ENCODE data around the gene GSDMA. TPM values are rescaled to one million over a fixed set of nuclear protein-coding genes. Genes with fewer than 3 reads are reported as not detected.
A peak's percentile ranks its signal among the peaks of the same experiment; 100 is the strongest.

The GSDMA gene
- total RNA-seq, 4 donors from 2014 or later, result 0.65 to 1.1 (median 0.72) TPM; not detected in 1

DNA sequence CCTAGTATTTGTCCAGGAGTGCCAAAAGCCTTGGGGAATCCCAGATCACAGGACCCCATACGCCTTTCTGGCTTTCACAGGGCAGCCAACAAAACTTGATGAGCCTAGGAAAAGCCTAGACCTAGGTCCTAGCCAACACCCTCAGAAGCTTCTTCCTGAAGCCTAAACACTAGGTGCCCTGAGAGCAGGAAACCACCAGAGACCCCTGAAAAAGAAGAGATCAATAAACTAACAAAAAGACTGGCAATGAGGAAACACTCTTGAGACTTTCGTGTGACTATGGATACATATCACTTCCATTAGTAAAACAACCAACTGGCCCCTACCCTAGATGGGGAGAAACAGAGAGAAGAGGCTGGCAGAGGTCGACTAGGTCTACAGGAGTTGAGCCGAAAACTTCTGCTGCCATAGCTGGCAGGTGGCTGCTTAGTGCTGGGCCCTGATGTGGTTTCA, 36.6 kb upstream of the GSDMA start:
- DNase-seq (ENCODE audit: low spot score) (no peak), ATAC-seq (ENCODE audit: low FRiP score) (peak; percentile 2)
- TF ChIP-seq, protein P1, sequence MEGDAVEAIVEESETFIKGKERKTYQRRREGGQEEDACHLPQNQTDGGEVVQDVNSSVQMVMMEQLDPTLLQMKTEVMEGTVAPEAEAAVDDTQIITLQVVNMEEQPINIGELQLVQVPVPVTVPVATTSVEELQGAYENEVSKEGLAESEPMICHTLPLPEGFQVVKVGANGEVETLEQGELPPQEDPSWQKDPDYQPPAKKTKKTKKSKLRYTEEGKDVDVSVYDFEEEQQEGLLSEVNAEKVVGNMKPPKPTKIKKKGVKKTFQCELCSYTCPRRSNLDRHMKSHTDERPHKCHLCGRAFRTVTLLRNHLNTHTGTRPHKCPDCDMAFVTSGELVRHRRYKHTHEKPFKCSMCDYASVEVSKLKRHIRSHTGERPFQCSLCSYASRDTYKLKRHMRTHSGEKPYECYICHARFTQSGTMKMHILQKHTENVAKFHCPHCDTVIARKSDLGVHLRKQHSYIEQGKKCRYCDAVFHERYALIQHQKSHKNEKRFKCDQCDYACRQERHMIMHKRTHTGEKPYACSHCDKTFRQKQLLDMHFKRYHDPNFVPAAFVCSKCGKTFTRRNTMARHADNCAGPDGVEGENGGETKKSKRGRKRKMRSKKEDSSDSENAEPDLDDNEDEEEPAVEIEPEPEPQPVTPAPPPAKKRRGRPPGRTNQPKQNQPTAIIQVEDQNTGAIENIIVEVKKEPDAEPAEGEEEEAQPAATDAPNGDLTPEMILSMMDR (IDR thresholded peaks at IDR 0.05), result no peak

DNA sequence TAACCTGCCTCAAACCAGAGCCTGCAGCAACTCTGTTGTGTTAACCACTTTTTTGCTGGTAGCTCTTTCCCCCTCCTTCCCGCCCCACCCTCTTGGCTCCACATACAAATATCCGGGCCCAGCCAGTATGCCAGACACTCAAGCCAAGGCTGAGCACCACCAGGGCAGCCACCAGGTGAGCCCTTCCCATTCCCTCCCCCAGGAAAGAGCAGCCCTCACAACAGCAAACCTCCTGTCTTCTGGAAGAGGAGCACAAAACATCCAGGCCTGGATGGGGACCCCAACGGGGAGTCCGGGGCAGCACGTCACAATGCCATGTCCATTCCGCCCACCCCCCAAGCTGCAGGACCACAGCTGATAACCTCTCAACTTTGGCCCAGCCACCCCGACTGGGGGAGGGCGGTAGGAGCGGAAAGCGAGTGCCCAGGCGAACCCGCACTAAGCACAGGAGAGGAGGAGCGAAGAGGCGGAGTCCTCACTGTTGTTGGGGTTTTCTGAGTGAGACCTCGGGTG, 36.2 kb upstream of the GSDMA start:
- ATAC-seq (ENCODE audit: low FRiP score), result peak; percentile 17

DNA sequence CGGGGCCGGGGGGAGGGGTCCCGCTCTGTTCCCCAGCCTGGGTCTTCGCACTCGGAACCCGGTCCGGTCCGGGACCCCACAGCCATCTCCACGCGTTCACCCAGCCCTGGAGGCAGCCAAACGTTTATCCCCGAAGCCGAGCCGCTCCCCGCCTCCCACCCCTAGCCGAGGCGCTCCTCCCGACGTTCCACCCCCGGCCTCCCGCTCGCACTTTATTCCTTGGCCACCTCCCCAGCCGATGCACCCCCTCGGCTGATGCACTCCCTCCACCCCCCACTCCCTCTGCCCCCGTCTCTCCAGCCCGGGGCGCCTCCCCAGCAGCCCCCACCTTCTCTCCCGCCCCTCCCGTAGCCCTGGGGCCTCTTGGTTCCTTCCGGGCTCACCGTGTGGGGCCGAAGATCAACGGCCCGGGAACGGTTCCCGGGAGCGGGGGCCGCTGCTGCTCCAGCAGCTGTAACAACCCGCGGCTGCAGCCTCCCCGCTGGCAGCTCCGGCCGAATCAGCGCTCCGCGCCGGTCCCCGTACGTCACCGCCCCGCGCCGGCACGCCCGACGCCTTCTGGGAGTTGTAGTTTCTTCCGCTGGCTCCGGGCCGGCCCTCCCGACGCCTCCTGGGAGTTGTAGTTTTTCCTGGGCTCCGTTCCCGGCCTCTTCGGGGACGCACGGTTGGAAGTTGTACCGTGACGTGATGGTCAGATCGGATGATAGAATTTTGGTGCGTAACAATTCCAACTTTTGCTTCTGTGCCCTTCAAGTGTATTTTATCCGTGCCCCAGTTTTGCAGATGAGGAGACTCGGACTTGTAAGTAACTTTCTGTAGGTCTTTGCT, 35.5 kb upstream of the GSDMA start, which contains the start of the genes LRRC3C and ORMDL3:
LRRC3C (plus strand) TSS at position 632 of the 828 bp plus-strand sequence. CDS start 13,792 bp downstream, outside the sequence.
ORMDL3 (minus strand) TSS at position 501 of the 828 bp plus-strand sequence. CDS start 3,398 bp downstream, outside the sequence.
- DNase-seq (ENCODE audit: low spot score), result peak; percentile 71
- ATAC-seq (ENCODE audit: low FRiP score), result peak; percentile 90
- TF ChIP-seq, protein P1 (IDR thresholded peaks at IDR 0.05), result no peak

More for the DNA sequence above, 36.2 kb upstream of the GSDMA start:
- DNase-seq (ENCODE audit: low spot score), result no peak
- TF ChIP-seq, protein P1 (IDR thresholded peaks at IDR 0.05), result no peak

DNA sequence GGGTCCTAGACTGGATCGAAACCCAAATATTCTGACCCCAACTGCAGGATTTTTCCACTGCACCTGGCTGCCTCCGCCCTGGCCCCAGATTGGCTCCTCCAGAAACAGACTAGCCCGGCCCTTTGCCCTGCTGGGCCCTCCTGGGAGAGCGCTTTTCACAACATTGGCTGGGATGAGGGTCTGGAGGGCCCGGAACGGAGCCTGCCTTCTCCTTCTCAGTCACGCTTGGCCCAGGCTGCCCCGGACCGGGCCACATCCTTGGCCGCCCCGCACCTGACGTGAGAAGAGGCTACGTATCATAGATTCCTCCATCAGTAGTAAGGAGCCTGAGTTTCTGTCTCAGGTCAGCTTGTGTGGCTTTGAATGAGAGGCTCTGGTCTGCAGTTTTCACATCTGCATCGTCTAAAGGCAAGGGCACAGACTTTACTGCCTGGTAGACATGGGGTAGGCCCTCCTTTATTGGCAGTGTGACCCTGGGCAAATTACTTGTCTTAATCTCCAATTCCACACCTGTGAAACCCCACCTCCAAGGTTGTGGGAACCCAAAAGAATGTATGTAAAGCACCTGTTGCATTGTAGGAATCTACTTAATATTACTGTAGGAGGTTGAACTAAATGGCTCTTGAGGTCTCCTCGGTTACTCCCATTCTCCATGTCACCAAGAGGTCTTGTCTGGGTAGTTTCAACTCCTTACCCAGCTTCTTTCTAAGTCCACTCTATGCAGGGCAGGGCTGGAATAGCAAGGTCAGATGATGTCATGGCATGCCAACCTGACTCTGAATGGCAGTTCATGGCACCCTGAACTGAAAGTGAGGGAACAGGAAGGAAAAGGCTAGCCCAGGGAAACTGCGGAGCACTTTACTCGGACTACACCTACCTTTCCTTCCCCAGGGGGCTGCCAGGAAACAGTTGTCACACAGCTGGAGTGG, 34.6 kb upstream of the GSDMA start:
- DNase-seq (ENCODE audit: low spot score), result peak; percentile 32
- peak; percentile 34 for ATAC-seq (ENCODE audit: low FRiP score)
- TF ChIP-seq, protein P1 (IDR thresholded peaks at IDR 0.05), result no peak

DNA sequence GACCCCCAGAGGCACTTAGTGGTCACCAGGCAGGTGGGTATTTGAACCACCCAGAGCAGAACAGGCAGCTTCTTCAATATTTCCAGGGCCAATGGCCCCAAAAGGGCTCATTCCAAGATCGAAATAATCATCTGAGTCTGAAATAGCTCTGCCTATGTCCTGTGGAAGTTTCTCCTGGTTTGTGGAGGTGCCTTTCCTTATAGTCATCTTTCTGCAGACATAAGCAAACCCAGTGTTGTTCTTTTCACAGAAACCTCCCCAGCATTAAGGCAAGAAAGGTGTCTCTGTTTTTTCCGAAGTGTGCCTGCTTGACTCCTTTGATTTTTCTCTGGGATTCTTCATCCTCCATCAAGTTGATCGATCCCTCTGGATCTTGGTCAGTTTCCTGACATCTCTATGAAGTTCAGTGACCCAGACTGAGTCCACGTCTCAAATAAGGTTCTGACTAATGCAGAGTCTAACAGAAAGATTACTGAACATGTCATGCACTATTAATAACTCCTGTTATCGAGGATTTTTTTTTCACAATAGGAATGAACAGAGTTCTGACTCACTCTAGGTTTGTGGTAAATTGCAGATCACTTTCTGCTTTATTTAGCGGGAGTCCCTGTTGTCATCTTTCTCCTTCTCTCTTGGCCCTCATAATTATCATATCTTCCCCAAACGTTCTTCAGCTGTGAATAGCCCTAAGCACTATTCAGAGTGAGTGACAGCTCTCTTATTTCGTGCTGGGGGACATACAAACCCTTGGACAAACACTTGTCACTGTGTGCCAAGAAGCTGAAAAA, 33.8 kb upstream of the GSDMA start:
- DNase-seq (ENCODE audit: low spot score) (no peak), ATAC-seq (ENCODE audit: low FRiP score) (peak; percentile 27)
- TF ChIP-seq, protein P1 (IDR thresholded peaks at IDR 0.05), result no peak
